ENCODE data around the gene ZFP36.

GRCh38 chr19:39426170-39426569 lies 19.5 kb downstream of the ZFP36 start:
- TF ChIP-seq, protein P1, sequence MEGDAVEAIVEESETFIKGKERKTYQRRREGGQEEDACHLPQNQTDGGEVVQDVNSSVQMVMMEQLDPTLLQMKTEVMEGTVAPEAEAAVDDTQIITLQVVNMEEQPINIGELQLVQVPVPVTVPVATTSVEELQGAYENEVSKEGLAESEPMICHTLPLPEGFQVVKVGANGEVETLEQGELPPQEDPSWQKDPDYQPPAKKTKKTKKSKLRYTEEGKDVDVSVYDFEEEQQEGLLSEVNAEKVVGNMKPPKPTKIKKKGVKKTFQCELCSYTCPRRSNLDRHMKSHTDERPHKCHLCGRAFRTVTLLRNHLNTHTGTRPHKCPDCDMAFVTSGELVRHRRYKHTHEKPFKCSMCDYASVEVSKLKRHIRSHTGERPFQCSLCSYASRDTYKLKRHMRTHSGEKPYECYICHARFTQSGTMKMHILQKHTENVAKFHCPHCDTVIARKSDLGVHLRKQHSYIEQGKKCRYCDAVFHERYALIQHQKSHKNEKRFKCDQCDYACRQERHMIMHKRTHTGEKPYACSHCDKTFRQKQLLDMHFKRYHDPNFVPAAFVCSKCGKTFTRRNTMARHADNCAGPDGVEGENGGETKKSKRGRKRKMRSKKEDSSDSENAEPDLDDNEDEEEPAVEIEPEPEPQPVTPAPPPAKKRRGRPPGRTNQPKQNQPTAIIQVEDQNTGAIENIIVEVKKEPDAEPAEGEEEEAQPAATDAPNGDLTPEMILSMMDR (IDR thresholded peaks at IDR 0.05; ENCODE audit: low read length) = no peak
- no peak for TF ChIP-seq EZH2 (IDR thresholded peaks at IDR 0.05; ENCODE audit: borderline replicate concordance, low read length)
